22Rv1 (cell line): ENCODE results near the gene IL12B.

Experiments used
- H3K27ac ChIP-seq: fragments of 450-650 bp; 2 replicates; pipeline ENCODE4 v1.5.1; 2017
- CTCF ChIP-seq: fragments of 450-650 bp; IDR thresholded peaks from 2 replicates; pipeline ENCODE4 v1.5.1; 2017; ENCODE audit warnings: mild to moderate bottlenecking
- ZFX ChIP-seq: fragments of 450-650 bp; IDR thresholded peaks from 2 replicates; pipeline ENCODE4 v1.6.1; 2017; ENCODE audit warnings: antibody characterized with exemption, borderline replicate concordance

The IL12B gene

GRCh38 chr5:159339460-159339859 lies 9.2 kb upstream of the IL12B start:
- H3K27ac ChIP-seq, result no peak overlapping the region
- TF ChIP-seq ZFX, result no peak
- TF ChIP-seq CTCF, result no peak

- TF ChIP-seq CTCF (no peak), ZFX (no peak)
- no peak overlapping the region for H3K27ac ChIP-seq
Observed at GRCh38 chr5:159338118-159338517, 7.8 kb upstream of the IL12B start.

GRCh38 chr5:159337016-159337955 lies 7.0 kb upstream of the IL12B start:
- no peak overlapping the region for H3K27ac ChIP-seq
- TF ChIP-seq CTCF (no peak), ZFX (no peak)

GRCh38 chr5:159336586-159336985 lies 6.3 kb upstream of the IL12B start:
- H3K27ac ChIP-seq, result no peak overlapping the region
- TF ChIP-seq CTCF (no peak), ZFX (no peak)

- TF ChIP-seq CTCF, result no peak
- no peak for TF ChIP-seq ZFX
- H3K27ac ChIP-seq, result no peak overlapping the region
Observed at GRCh38 chr5:159333545-159333925, 3.2 kb upstream of the IL12B start.

- TF ChIP-seq ZFX, result no peak
- no peak for TF ChIP-seq CTCF
- H3K27ac ChIP-seq, result no peak overlapping the region
Observed at GRCh38 chr5:159332800-159333544, 2.7 kb upstream of the IL12B start.
